GM20000 (cell line): ENCODE data around the gene RTKN2.
"Not testable (repeated sequence)": the region's sequence is repeated elsewhere in the genome, so short reads cannot be mapped to it uniquely, and the experiment has no call there.

ENCODE experiments used
- DNase-seq: peaks from one replicate; pipeline ENCODE4 v3.0.0; 2012; ENCODE audit warnings: low spot score
- CTCF ChIP-seq: IDR thresholded peaks from 2 replicates; pipeline ENCODE4 v1.5.1; 2012; ENCODE audit warnings: mild to moderate bottlenecking, control low read depth; ENCODE audit errors: extremely low read depth, missing control alignments

Gene RTKN2

GRCh38 chr10:62303922-62304321, 35.3 kb upstream of the RTKN2 start:
- TF ChIP-seq CTCF, result no peak
- no peak for DNase-seq

DNA sequence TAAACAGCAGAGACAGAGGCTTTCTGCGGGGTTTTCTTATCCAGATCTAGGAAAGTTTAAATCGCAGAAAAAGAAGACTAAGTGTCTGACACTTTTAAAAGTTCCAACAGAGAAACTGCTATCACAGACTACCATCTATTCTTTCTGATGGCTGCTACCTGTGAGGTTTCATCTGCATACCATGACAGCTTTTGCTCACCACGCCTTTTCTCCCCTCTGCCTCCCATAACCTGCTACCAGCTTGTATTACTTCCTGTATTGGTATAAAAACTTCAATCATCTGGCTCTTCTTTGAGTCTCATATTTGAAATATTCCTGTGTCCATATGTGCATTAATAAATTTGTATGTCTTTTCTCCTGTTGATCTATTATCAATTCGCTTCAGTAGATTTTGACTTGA, 34.1 kb upstream of the RTKN2 start:
- no peak for DNase-seq
- no peak for TF ChIP-seq CTCF

GRCh38 chr10:62297857-62298256, 29.2 kb upstream of the RTKN2 start:
- DNase-seq, result no peak
- no peak for TF ChIP-seq CTCF

- DNase-seq, result no peak
- no peak for TF ChIP-seq CTCF
Measured at GRCh38 chr10:62284221-62284620, 15.6 kb upstream of the RTKN2 start.

DNA sequence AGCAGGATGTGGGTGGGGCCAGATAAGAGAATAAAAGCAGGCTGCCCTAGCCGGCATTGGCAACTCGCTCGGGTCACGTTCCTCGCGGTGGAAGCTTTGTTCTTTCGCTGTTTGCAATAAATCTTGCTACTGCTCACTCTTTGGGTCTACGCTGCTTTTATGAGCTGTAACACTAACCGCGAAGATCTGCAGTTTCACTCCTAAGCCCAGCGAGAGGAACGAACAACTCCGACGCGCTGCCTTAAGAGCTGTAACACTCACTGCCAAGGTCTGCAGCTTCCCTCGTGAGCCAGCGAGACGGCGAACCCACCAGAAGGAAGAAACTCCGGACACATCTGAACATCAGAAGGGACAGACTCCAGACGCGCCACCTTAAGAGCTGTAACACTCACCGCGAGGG, 12.7 kb upstream of the RTKN2 start:
- DNase-seq, result not testable (repeated sequence)

DNA sequence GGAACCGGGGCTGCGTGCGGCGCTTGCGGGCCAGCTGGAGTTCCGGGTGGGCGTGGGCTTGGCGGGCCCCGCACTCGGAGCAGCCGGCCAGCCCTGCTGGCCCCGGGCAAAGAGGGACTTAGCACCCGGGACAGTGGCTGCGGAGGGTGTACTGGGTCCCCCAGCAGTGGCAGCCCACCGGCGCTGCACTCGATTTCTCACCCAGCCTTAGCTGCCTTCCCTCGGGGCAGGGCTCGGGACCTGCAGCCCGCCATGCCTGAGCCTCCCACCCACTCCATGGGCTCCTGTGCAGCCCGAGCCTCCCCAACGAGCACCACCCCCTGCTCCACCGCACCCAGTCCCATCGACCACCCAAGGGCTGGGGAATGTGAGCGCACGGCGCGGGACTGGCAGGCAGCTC, 11.7 kb upstream of the RTKN2 start:
- not testable (repeated sequence) for DNase-seq

GRCh38 chr10:62278441-62278910, 9.8 kb upstream of the RTKN2 start:
- TF ChIP-seq CTCF, result no peak
- DNase-seq, result no peak

- no peak for TF ChIP-seq CTCF
- no peak for DNase-seq
Measured at GRCh38 chr10:62277971-62278370, 9.3 kb upstream of the RTKN2 start.

- TF ChIP-seq CTCF, result no peak
Measured at GRCh38 chr10:62270020-62270419, 1.4 kb upstream of the RTKN2 start.

More at GRCh38 chr10:62270020-62270419, 1.4 kb upstream of the RTKN2 start:
- DNase-seq, result no peak
